ENCODE data around the gene NEUROD2. TPM values are rescaled to one million over a fixed set of nuclear protein-coding genes. Genes with fewer than 3 reads are reported as not detected.

NEUROD2 gene
- total and polyA plus RNA-seq, 2 of the 13 experiments (the other 11 are each of a cell fraction or from before 2014, with no cell fraction given), result not detected

- TF ChIP-seq PRDM15 (CRISPR knock-in tag; IDR thresholded peaks at IDR 0.05) (peak; percentile 80), FOXP4 (CRISPR knock-in tag; IDR thresholded peaks at IDR 0.05) (peak; percentile 22; the same call in 1 of the 2 replicates), ZFP82 (CRISPR knock-in tag; IDR thresholded peaks at IDR 0.05; ENCODE audit: borderline replicate concordance) (no peak), ZNF333 (CRISPR knock-in tag; IDR thresholded peaks at IDR 0.05; ENCODE audit: borderline replicate concordance) (peak; percentile 91; the same call in 1 of the 2 replicates), ZSCAN22 (CRISPR knock-in tag; IDR thresholded peaks at IDR 0.05) (peak; percentile 75), XRCC5 (optimal IDR thresholded peaks at IDR 0.05; ENCODE audit: low read length) (peak; percentile 73), ZNF746 (CRISPR knock-in tag; IDR thresholded peaks at IDR 0.05) (peak; percentile 81), AHDC1 (CRISPR knock-in tag; IDR thresholded peaks at IDR 0.05; ENCODE audit: borderline replicate concordance) (peak; percentile 56), ZNF597 (CRISPR knock-in tag; IDR thresholded peaks at IDR 0.05) (no peak), MBD4 (IDR thresholded peaks at IDR 0.05; ENCODE audit: borderline replicate concordance, low read length) (no peak), ZNF816 (CRISPR knock-in tag; IDR thresholded peaks at IDR 0.05; ENCODE audit: borderline replicate concordance) (peak; percentile 87; the same call in 1 of the 2 replicates)
Observed at GRCh38 chr17:39636927-39637736, 29.4 kb upstream of the NEUROD2 start, which contains the start of gene STARD3 (continued).

Data from HepG2 (cell line).